Psoas muscle (tissue), 8 donors: ENCODE data around the gene CLEC4M. TPM values are rescaled to one million over a fixed set of nuclear protein-coding genes. Genes with fewer than 3 reads are reported as not detected.
"Not testable (repeated sequence)": the region's sequence is repeated elsewhere in the genome, so short reads cannot be mapped to it uniquely, and the experiment has no call there.

Experiments used
- ATAC-seq, 4 donors: fragments of 200-7000 bp; cut with Tn5 transposase; one replicate each; pipeline ENCODE4 v1.9.1; 2020; ENCODE audit warnings: moderate library complexity in 3 of 4, mild to moderate bottlenecking in 2 of 4
- DNase-seq, 2 donors: peaks; one replicate each; pipeline ENCODE4 v3.0.0-alpha.2; 2020
- H3K27ac ChIP-seq: fragments of 200-600 bp; one replicate; pipeline ENCODE4 v1.8.0; 2022
- H3K27me3 ChIP-seq, 3 donors: fragments of 200-600 bp in 1 of 3; one replicate each; pipeline versions ENCODE4 v1.6.1 to v1.8.0; 2013 to 2022; ENCODE audit warnings: low read length in 2 of 3, mild to moderate bottlenecking in 2 of 3, moderate library complexity in 1 of 3; ENCODE audit not compliant: insufficient read depth in 3 of 3
- H3K36me3 ChIP-seq, 2 donors: fragments of 200-600 bp in 1 of 2; one replicate each; pipeline versions ENCODE4 v1.6.1 to v1.8.0; 2013 to 2022; ENCODE audit warnings: low read depth in 1 of 2, mild to moderate bottlenecking in 1 of 2, moderate library complexity in 1 of 2; ENCODE audit not compliant: insufficient read depth in 1 of 2
- H3K4me1 ChIP-seq: fragments of 200-600 bp; one replicate; pipeline ENCODE4 v1.8.0; 2022
- H3K4me3 ChIP-seq: fragments of 200-600 bp; one replicate; pipeline ENCODE4 v1.8.0; 2022; ENCODE audit warnings: mild to moderate bottlenecking
- H3K9me3 ChIP-seq: fragments of 200-600 bp; one replicate; pipeline ENCODE4 v1.8.0; 2022
- WGBS, 3 donors: extraction: QIAGEN DNeasy Blood & Tissue Kit; methylation state at CpG; one replicate each; pipeline versions ENCODE4 v1.1.6 to v1.1.7; 2013; 5-methylcytosine and 5-hydroxymethylcytosine counted together
- intact Hi-C, 2 donors: fragments of 100-400 bp; cut with DNase I; formaldehyde crosslinking; loops; one replicate each; pipeline versions ENCODE4 v1.11.0 to v1.14.2; 2022
- polyA plus RNA-seq, 3 donors: library from polyadenylated mRNA; stranded (reverse); fragments of 200-250 nt; gene quantifications; one replicate each; pipeline ENCODE4 v1.2.3, GENCODE V29; 2013
- total RNA-seq, 4 donors: library from RNA; stranded (reverse); fragmentation: NEBNext Ultra II Directional in 2 of 4; extraction: Animal tissue kit (Norgen Biotek cat#: 25700) in 2 of 4; gene quantifications; one replicate each; pipeline versions ENCODE4 v1.2.1 to v1.2.4, GENCODE V29; 2021 to 2023
- TF ChIP-seq, protein P1 (sequence below): fragments of 200-600 bp; IDR thresholded peaks from one replicate; pipeline ENCODE4 v1.8.0; 2022; ENCODE audit warnings: antibody characterized with exemption
- donor health status: healthy with polysubstance abuse.
- donor health status: DM: no; HTN: no; CAD: no; lungs with moderate emphysema.
- donor health status: Bipolar disorder and iron deficiency.
- donor health status: healthy.
- donor health status: DM: yes; HTN: yes; CAD: no.
- donor health status: DM: no; HTN: no; CAD: no.
- donor health status: DM: no; HTN: no; CAD: no.
- donor health status: DM: yes; HTN: yes; CAD: no.

CLEC4M gene
- total and polyA plus RNA-seq, 7 donors: not detected

DNA sequence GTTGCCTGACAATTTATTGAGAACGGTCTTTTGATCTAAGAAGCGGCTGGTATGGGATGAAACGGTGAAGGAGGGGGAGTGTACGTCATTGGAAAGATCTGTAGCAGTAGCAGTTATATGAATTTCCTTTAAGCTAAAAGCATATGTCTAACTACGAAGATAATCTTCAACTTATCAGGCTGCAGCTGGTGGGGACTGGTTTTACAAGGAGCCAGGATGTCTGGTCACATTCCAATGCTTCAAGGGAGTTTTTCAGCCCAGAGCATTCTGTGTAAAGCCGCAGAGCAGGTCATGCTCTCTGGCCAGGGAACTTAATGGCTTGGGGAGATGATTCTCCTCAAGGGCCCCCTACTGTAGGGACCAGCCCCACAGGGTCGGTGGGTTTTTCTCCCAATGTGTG is 29.2 kb downstream of the CLEC4M start:
- no peak overlapping the region for H3K4me3 ChIP-seq
- intact Hi-C loops: loop anchor here in 1 of 2 donors (10.0 kb wide), 1 partner anchor 687 kb away; no protein-coding TSS in a partner anchor
- H3K36me3 ChIP-seq: no peaks in the 10 kb centered on the region
- peaks cover 0 to 36% (median 4%) of the 10 kb centered on the region in 3 donors for H3K27me3 ChIP-seq
- 33 to 38% (median 38%) methylated on average over 7 of the region's 7 CpGs for WGBS, 3 donors
- TF ChIP-seq, protein P1, sequence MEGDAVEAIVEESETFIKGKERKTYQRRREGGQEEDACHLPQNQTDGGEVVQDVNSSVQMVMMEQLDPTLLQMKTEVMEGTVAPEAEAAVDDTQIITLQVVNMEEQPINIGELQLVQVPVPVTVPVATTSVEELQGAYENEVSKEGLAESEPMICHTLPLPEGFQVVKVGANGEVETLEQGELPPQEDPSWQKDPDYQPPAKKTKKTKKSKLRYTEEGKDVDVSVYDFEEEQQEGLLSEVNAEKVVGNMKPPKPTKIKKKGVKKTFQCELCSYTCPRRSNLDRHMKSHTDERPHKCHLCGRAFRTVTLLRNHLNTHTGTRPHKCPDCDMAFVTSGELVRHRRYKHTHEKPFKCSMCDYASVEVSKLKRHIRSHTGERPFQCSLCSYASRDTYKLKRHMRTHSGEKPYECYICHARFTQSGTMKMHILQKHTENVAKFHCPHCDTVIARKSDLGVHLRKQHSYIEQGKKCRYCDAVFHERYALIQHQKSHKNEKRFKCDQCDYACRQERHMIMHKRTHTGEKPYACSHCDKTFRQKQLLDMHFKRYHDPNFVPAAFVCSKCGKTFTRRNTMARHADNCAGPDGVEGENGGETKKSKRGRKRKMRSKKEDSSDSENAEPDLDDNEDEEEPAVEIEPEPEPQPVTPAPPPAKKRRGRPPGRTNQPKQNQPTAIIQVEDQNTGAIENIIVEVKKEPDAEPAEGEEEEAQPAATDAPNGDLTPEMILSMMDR: no peak
- H3K27ac ChIP-seq: no peak overlapping the region
- H3K4me1 ChIP-seq: no peaks in the 10 kb centered on the region
- DNase-seq (no peak), ATAC-seq (no peak)
- no peaks in the 10 kb centered on the region for H3K9me3 ChIP-seq

DNA sequence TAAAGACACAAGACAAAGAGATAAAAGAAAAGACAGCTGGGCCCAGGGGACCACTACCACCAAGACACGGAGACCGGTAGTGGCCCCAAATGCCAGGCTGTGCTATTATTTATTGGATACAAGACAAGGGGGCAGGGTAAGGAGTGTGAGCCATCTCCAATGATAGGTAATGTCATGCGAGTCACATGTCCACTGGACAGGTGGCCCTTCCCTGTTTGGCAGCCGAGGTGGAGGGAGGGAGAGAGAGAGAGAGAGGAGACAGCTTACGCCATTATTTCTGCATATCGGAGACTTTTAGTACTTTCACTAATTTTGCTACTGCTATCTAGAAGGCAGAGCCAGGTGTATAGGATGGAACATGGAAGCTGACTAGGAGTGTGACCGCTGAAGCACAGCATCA is 29.7 kb downstream of the CLEC4M start:
- WGBS, 3 donors: 68 to 70% (median 69%) methylated on average over 7 of the region's 7 CpGs
- H3K4me1 ChIP-seq, H3K27ac ChIP-seq, H3K4me3 ChIP-seq, H3K9me3 ChIP-seq, ATAC-seq, H3K36me3 ChIP-seq, DNase-seq: not testable (repeated sequence)
- intact Hi-C loops: loop anchor here in 1 of 2 donors (10.0 kb wide), 1 partner anchor 688 kb away; no protein-coding TSS in a partner anchor
- peaks cover 3 to 36% (median 4%) of the 10 kb centered on the region in 3 donors for H3K27me3 ChIP-seq

DNA sequence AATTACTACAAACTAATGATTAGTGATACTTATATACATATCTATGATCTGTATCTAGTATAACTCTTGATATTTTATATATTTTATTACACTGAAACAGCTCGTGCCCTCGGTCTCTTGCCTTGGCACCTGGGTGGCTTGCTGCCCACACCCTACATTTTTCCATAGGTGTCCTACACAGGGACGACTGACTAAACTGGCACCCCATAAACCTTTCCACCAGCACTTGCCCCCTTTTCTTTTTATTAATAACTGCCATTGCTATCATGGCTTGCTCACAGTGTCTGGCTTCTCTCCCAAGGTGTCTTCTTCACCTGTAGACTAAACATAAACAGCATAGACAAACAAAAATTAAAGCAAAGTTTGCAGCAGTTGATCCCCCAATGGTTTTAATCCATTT is 30.4 kb downstream of the CLEC4M start:
- Histone ChIP-seq H3K36me3 (no peaks in the 10 kb centered on the region), H3K4me3 (no peak overlapping the region), H3K27me3 (peaks cover 3 to 36% (median 4%) of the 10 kb centered on the region in 3 donors), H3K9me3 (no peaks in the 10 kb centered on the region), H3K27ac (no peak overlapping the region), H3K4me1 (no peaks in the 10 kb centered on the region)
- no peak for ATAC-seq
- TF ChIP-seq, protein P1: no peak
- WGBS, 3 donors: 71 to 78% (median 74%) methylated on average over 3 of the region's 3 CpGs
- no peak for DNase-seq
- intact Hi-C loops: loop anchor here in 1 of 2 donors (10.0 kb wide), 1 partner anchor 689 kb away; no protein-coding TSS in a partner anchor

DNA sequence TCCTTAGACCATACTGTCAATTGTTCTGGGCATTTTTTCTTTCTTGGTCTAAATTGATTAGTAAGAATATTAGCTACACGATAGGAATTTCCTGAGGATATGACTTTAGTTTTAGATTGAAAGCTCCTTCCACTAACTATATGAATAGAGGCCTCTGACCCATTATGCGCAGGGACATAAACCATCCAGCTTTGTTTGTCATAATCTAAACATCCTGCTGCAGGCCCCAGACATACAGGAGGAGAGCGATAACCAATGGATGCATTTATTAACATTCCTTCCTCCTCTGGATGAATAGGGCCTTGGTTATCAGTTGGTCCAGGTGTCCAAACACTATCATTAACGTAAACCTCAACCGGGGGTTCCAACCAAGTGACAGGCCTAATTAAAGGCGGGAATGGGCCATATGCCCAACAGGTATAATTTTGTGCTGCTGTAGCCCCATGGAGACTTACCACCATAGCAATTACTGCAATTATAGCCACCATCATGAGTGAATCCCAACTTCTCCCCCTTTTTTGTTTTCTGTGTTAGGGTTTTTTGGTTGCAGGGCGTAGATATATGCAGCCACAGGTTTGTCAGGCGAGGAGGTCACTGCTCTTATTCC is 32.6 kb downstream of the CLEC4M start:
- intact Hi-C loops: loop anchor here (5.0 to 10.0 kb wide), 2 partner anchors 228 to 691 kb away; no protein-coding TSS in a partner anchor
- ATAC-seq: no peak
- H3K36me3 ChIP-seq: no peaks in the 10 kb centered on the region
- H3K9me3 ChIP-seq: no peaks in the 10 kb centered on the region
- DNase-seq: no peak
- H3K27ac ChIP-seq: no peak overlapping the region
- WGBS, 3 donors: 69 to 79% (median 73%) methylated on average over 8 of the region's 8 CpGs
- H3K4me1 ChIP-seq: peaks cover 11% of the 10 kb centered on the region
- no peak overlapping the region for H3K4me3 ChIP-seq
- peaks cover 2 to 27% (median 5%) of the 10 kb centered on the region in 3 donors for H3K27me3 ChIP-seq
- TF ChIP-seq, protein P1: no peak

DNA sequence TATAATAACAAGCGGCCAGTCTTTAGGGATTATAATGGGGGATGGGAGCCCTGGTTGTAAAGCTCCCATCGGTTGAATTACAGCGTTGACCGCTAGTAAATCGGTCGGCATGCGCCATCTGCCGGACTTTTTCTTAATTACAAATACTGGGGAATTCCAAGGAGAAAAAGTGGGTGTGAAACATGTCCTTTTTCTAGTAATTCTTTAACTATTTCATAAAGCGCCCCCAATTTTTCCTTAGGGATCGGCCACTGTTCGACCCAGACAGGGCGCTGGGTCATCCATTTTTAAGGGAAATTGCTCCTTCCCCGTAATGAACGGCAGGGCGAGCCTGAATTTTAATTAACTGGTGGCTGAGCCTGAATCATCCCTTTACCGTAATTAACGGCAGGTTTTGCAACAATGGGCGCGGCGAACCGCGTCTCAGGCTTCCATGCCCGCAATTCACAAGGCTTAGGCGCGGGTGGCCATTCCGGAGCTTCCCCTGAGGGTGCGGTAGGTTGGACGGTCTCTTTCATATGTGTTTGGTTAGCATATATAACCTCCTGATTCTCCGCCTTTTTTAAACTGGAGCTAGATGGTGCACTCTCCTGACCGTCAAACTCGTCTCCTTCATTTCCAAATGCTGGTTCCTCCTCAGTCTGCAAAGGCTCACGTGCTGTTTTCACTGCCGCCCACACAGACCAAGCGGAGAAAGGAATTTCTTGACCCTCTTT is 36.8 kb downstream of the CLEC4M start:
- Histone ChIP-seq H3K4me1 (peaks cover 11% of the 10 kb centered on the region), H3K36me3 (no peaks in the 10 kb centered on the region), H3K4me3 (peak overlapping the region; percentile 28), H3K27ac (no peak overlapping the region), H3K27me3 (peaks cover under 1 to 36% (median 5%) of the 10 kb centered on the region in 3 donors), H3K9me3 (no peaks in the 10 kb centered on the region)
- peak in 1 of 2 donors; percentile 41 for DNase-seq
- intact Hi-C loops: loop anchor here (1.0 to 10.0 kb wide), 5 partner anchors 118 to 695 kb away; no protein-coding TSS in a partner anchor
- 2% methylated on average over 34 of the region's 34 CpGs for WGBS, 3 donors
- ATAC-seq: peak in 3 of 4 donors; percentile 70 to 85 (median 82)
- TF ChIP-seq, protein P1: peak; percentile 67
